ENCODE data around the gene HSD11B2. TPM values are rescaled to one million over a fixed set of nuclear protein-coding genes. Genes with fewer than 3 reads are reported as not detected.

Gene HSD11B2
- total and polyA plus RNA-seq, 8 donors, result 1.4 to 11.3 (median 6.3) TPM

DNA sequence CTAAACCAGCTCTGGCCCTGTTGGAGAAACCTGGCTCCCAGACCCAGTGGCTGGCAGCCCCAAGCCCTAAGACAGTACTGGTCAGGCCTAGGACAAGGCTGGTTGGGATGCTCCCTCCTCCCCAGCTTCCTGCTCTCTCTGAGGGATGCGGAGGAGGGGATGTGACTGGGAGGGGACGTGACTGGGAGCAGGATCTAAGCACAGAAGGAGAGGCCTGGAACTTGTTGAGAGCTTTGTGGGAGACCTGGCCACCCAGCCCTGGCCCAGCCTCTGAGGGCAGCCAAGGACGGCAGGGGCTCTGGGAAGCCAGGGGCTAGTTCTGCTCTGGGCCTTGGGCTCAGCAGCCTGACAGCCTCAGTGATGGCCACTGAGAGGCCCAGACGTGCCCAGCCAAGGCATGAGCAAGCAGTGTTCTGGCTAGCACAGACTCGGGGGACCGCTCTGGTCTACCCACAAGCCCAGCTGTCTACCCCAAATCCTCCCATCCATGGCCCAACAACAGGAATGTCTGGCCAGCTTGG lies 27.3 kb downstream of the HSD11B2 start:
- no peak overlapping the region for H3K4me3 ChIP-seq
- no peaks in the 10 kb centered on the region for H3K9me3 ChIP-seq
- intact Hi-C loops (cut with DNase I), result no loop called here
- DNase-seq, result no peak
- no peak for FAIRE-seq
- ATAC-seq, result no peak
- WGBS, 2 donors, result 71 to 75% methylated on average over 4 to 6 of the region's 6 CpGs
- no peaks in the 10 kb centered on the region for H3K36me3 ChIP-seq
- peaks cover 58 to 76% (median 66%) of the 10 kb centered on the region in 3 donors for H3K4me1 ChIP-seq
- TF ChIP-seq, protein P1, sequence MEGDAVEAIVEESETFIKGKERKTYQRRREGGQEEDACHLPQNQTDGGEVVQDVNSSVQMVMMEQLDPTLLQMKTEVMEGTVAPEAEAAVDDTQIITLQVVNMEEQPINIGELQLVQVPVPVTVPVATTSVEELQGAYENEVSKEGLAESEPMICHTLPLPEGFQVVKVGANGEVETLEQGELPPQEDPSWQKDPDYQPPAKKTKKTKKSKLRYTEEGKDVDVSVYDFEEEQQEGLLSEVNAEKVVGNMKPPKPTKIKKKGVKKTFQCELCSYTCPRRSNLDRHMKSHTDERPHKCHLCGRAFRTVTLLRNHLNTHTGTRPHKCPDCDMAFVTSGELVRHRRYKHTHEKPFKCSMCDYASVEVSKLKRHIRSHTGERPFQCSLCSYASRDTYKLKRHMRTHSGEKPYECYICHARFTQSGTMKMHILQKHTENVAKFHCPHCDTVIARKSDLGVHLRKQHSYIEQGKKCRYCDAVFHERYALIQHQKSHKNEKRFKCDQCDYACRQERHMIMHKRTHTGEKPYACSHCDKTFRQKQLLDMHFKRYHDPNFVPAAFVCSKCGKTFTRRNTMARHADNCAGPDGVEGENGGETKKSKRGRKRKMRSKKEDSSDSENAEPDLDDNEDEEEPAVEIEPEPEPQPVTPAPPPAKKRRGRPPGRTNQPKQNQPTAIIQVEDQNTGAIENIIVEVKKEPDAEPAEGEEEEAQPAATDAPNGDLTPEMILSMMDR (IDR thresholded peaks at IDR 0.05), result no peak
- H3K27ac ChIP-seq, result peak overlapping the region; percentile 90 to 97 (median 93)
- no peaks in the 10 kb centered on the region for H3K27me3 ChIP-seq

DNA sequence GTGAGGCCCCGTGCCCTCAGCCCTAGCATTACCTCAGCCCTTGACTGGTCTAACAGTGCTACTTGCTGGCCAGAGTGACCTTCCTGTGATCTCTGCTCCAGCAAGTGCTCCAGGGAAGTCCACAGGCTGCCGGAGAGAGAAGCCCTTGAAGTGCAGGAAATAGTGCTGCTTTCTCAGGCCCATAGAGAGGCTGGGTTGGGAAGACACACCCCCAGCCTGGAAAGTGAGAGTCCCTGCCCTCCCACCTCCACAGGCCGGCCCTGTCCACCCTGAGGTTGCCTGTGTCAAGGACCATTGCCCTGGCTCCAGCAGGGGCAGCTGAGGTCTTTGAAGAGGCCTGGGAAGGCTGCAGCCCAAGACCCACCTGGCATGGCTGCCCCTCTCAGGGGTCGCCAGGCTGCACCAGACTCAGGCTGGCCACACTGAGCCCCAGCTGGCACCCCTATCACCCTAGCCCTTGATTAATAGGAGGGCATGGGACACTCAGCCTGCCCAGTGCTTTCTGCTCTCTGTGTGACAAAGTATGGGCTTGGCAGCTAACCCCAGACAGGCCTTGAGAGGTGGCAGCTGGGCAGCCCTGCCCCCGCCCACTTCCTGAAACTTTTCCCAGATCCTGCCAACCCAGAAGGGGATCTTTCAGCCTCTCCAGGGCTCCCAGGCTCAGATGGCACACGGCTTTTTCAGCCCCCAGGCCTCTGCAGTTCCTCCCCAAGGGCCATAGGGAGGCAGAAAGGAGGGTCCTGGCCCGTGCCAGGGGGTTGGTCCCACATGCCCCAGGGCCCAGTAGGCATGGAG lies 28.3 kb downstream of the HSD11B2 start:
- Histone ChIP-seq H3K4me3 (peak overlapping the region in 1 of 4 donors; percentile 8), H3K27me3 (no peaks in the 10 kb centered on the region), H3K9me3 (no peaks in the 10 kb centered on the region), H3K27ac (peak overlapping the region; percentile 90 to 97 (median 93)), H3K36me3 (no peaks in the 10 kb centered on the region), H3K4me1 (peaks cover 57 to 73% (median 66%) of the 10 kb centered on the region in 3 donors)
- peak; percentile 84 to 89 (median 88) for ATAC-seq
- DNase-seq, result peak; percentile 82 to 93 (median 90)
- FAIRE-seq, result no peak
- TF ChIP-seq, protein P1 (IDR thresholded peaks at IDR 0.05), result no peak
- intact Hi-C loops (cut with DNase I), result no loop called here
- 7 to 10% methylated on average over 7 of the region's 7 CpGs for WGBS, 2 donors

DNA sequence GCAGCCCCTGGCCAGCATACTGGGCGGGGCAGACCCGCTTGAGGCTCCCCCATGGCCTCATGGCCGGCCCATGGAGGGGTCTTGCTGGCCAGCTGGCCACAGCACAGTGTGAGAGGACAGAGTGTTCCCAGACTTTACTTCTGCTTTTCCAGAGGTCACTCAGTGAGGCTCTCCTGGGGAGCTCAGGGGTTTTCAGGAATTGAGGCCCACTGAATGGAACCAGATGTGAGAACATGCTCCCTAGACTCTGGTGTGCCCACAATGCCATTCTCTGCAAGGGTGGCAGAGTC lies 28.9 kb downstream of the HSD11B2 start:
- Histone ChIP-seq H3K4me1 (peaks cover 57 to 73% (median 66%) of the 10 kb centered on the region in 3 donors), H3K9me3 (no peaks in the 10 kb centered on the region), H3K27me3 (no peaks in the 10 kb centered on the region), H3K36me3 (no peaks in the 10 kb centered on the region), H3K27ac (peak overlapping the region; percentile 90 to 97 (median 93)), H3K4me3 (no peak overlapping the region)
- DNase-seq (no peak), ATAC-seq (peak in 1 of 4 donors; percentile 17), FAIRE-seq (no peak)
- TF ChIP-seq, protein P1 (IDR thresholded peaks at IDR 0.05), result no peak
- 50 to 58% methylated on average over 2 to 3 of the region's 3 CpGs for WGBS, 2 donors
- intact Hi-C loops (cut with DNase I), result no loop called here

DNA sequence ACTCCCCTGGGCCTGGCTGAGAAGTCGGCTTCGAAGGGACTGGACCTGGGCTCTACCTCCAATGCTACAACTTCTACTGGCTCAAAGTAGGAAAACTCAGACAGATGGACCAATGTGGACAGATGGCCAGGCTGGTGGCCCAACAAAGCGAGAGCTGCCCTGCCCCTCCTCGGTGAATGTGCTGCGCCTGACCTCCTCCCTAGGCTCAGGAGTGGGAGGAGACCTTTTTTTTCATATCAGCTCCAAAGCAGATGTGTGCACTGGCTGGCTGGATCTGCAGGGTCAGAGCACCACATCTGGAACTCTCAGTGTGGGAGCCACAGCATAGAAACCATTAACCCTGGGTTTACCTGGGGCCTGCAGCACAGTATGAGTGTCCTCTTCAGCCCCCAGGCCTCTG lies 29.2 kb downstream of the HSD11B2 start:
- 73 to 78% methylated on average over 5 of the region's 5 CpGs for WGBS, 2 donors
- no peak overlapping the region for H3K4me3 ChIP-seq
- no peaks in the 10 kb centered on the region for H3K9me3 ChIP-seq
- no peak for DNase-seq
- H3K27ac ChIP-seq, result peak overlapping the region; percentile 90 to 97 (median 93)
- no peak for ATAC-seq
- no peaks in the 10 kb centered on the region for H3K27me3 ChIP-seq
- intact Hi-C loops (cut with DNase I), result no loop called here
- no peaks in the 10 kb centered on the region for H3K36me3 ChIP-seq
- TF ChIP-seq, protein P1 (IDR thresholded peaks at IDR 0.05), result no peak
- no peak for FAIRE-seq
- H3K4me1 ChIP-seq, result peaks cover 57 to 73% (median 66%) of the 10 kb centered on the region in 3 donors

DNA sequence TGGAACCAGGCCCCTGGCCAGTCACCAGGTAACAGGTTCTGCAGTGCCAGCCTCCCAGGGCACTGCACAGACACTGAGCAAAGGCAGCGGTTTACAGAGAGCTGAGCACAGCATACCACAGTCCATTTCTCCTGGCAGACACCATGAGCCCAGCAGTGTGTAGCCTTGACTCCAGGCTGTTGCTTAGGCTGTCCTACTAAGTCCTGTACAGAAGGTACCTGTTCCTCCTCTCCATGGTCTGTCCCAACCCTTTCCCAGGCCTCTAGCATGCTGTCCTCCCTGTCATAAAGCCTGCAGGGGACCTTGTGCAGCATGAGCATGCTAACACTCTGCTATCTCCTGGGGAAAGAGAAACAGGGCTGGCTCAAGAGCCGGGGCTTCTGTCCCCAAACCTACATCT lies 30.0 kb downstream of the HSD11B2 start:
- intact Hi-C loops (cut with DNase I), result no loop called here
- Histone ChIP-seq H3K4me3 (no peak overlapping the region), H3K27me3 (no peaks in the 10 kb centered on the region), H3K4me1 (peaks cover 57 to 77% (median 66%) of the 10 kb centered on the region in 3 donors), H3K27ac (peak overlapping the region; percentile 18 to 97 (median 92)), H3K36me3 (no peaks in the 10 kb centered on the region), H3K9me3 (no peaks in the 10 kb centered on the region)
- ATAC-seq (no peak), FAIRE-seq (no peak), DNase-seq (no peak)
- TF ChIP-seq, protein P1 (IDR thresholded peaks at IDR 0.05), result no peak
- WGBS, 2 donors, result 52 to 57% methylated on average over 2 of the region's 2 CpGs
